G401.6 (cell line): ENCODE data around the gene MS4A15.
A peak's percentile ranks its signal among the peaks of the same experiment; 100 is the strongest.
"Not testable (repeated sequence)": the region's sequence is repeated elsewhere in the genome, so short reads cannot be mapped to it uniquely, and the experiment has no call there.

Experiments
- FAIRE-seq: peaks from 2 replicates; lab custom pipeline; 2012; peaks lifted over from hg19 to GRCh38; lab: Jason Lieb, UNC

MS4A15 gene

GRCh38 chr11:60754887-60755286 lies 1.8 kb upstream of the MS4A15 start:
- no peak for FAIRE-seq

DNA sequence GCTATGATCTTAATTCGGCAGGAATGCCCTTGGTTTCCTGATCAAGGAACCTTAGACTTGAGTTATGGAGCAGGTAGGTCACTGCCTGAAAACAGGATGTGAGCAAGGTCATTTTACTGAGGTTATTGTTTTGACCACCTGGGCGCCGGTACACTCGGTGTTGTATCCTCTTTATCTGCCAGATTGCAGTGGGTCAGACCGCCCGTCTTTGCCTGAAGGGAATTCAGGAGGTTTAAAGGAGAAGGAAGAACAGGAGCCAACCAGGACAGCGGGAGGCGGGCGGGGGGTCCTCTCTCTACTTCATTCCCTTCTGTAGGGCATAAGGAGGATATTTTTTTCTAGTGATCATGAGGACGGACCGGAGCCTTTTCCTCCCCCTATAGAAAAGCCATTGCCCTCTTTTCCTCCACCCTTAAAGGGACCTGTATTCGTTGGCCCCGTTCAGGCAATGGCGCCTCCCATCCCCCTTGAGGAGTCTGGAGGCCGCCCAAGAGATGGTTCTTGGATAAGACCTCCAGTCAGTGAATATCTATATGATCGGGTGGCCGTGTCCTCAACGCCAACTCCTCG lies 649 bp downstream of the MS4A15 start:
- FAIRE-seq = no peak

GRCh38 chr11:60758671-60759070 lies 2.0 kb downstream of the MS4A15 start:
- FAIRE-seq = not testable (repeated sequence)

DNA sequence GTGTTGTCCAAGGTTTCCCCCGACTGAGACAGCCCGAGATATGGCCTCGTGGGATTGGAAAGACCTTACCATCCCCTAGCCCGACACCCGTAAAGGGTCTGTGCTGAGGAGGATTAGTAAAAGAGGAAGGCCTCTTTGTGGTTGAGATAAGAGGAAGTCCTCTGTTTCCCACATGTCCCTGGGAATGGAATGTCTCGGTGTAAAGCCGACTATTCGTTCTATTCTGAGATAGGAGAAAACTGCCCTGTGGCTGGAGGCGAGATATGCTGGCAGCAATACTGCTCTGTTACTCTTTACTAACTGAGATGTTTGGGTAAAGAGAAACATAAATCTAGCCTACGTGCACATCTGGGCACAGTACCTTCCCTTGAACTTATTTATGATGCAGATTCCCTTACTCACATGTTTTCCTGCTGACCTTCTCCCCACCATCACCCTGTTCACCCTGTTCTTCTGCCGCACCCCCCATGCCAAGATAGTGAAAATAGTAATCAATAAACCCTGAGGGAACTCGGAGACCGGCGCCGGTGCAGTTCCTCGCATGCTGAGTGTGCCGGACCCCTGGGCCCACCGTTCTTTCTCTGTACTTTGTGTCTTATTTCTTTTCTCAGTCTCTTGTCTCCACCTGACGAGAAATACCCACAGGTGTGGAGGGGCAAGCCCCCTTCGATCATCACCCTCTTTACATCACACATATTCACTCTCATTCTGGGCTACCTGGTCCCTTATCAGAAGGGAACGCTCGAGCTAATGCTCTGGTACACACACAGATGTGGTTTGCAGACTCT lies 3.0 kb downstream of the MS4A15 start:
- FAIRE-seq = not testable (repeated sequence)

DNA sequence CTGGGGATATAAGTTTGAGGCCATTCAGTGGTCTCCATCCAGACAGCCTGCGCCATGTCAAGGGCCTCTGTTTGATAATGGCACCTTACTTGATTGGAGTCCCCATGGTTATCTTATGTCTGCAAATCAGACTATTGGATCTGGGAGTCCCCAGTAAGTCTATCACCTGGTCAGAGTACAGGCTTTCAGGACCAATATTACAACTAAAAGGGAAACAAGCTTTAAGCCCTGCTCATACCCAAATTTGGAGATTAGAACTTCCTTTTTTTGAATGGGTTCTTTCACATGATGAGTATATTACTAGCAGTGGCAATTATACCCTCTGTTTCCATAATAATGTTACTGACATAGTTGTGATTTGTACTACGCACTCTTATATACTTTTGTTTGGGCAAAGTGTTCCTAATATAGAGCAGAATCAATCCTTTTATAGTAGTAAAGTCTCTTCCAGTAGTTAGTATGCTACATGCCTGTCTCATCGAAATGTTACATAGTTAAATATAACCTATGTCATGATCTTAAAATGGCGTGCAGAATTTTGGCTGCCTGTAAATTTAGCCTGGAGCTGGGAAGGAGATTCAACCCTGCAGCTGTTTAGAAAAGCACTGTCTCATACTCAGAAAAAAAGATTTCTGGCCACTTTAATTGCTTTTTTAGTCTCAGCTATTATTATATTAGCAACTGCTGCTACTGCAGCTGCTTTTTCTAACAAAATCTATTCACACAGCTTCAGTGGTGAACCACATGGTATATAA lies 4.9 kb downstream of the MS4A15 start:
- FAIRE-seq = no peak

- FAIRE-seq = no peak
These were observed 6.4 kb downstream of the MS4A15 start for GRCh38 chr11:60762851-60763691.

DNA sequence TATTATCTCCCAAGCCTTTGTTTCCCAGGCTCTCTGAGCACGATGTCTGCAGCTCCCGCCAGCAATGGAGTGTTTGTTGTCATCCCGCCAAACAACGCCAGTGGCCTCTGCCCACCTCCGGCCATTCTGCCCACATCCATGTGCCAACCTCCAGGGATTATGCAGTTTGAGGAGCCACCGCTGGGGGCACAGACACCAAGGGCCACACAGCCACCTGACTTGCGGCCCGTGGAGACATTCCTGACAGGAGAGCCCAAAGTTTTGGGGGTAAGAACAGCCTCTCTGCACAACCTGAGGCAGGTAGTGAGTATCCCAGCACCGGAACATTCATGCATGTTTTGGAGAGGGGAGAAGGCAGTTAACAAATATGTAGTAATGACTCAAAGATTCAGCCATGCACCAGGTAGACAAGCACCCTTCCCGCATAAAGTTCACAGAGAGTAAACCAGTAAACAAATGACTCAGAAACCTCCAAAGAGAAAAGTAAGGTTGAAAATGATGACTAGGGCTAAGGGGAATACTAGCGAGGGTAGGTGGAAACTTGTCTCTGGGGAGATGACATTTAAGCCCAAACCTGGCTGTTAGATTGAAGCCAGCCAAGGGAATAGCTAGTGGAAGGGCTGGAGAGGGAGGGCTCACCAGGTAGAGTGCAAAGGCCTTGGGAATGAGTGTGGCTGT lies 7.2 kb downstream of the MS4A15 start:
- no peak for FAIRE-seq

DNA sequence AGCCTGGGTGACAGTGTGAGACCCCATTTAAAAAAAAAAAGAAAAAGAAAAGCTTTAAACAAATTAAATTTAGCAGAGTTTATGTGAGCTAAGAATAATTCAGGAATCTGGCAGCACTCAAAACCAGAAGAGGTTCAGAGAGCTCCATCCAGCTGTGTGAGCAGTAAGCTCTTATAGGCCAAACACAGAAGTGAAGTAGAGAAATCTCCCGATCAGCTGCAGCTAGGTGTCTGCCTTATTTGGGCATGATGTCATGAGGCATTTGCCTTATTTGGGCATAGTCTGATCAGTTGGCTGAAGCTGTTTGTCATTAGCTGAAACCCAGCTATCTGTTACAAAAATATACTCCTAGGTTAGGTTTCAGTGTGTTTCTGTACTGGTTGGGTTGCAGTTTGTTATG lies 8.2 kb downstream of the MS4A15 start:
- FAIRE-seq = no peak

DNA sequence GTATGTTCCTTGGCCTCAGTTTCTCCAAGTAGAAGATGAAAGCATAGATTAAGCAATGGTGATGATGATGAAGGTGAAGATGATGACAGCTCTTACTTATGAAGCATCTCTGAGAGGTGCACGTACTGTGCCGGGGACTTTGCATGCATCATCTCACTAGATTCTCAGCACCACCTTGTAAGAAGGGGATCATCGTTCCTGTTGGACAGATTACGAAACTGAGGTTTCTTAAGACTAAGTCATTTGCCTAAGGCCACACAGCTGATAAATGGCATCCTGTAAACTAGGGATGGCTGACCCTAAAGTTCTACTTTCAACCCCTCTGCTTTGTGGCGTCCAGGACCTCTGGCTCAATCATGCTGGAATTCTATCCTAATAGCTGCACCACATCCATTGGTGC lies 8.7 kb downstream of the MS4A15 start:
- no peak for FAIRE-seq

DNA sequence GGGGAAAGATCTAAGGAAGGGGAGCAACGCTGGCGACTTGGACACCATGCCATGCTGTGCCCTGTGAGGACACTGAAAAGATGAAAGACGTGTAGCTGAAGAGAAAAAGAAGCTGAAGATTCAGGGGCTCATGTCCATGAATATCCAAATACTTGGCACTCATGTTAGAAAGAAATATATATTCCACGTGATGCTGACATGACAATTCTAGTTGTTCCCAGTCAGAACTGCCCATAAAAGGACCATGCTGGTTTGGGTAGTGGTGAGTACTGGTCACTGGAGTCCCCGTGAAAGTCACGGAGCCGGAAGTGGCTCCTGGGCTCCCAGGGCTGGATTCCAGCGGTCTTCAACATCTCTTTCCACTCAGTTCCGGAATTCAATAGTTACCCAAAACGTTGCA lies 9.9 kb downstream of the MS4A15 start:
- no peak for FAIRE-seq

- FAIRE-seq = no peak
These were observed 10.7 kb downstream of the MS4A15 start for GRCh38 chr11:60767388-60767811.

DNA sequence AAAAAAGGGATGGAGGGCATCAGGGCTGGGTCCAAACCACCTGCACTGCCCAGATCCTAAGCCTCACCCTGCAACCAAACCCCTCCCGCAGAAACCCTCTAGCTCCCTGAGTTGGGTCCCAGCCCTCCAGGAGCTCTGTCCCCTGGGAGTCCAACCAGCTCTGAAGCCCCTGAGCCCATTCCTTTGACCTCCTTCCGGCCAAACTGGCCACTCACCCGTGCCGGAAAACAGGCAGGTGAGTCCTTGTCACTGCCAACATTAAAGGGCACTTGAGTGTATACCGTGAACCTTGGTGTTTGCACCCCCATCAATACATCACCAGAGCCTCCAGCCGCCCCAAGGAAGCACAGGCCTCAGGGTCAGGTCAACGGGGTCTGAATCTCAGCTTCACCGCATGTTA lies 11.5 kb downstream of the MS4A15 start:
- no peak for FAIRE-seq

GRCh38 chr11:60769273-60769672 lies 12.6 kb downstream of the MS4A15 start:
- no peak for FAIRE-seq

- no peak for FAIRE-seq
These were observed 13.1 kb downstream of the MS4A15 start for GRCh38 chr11:60769811-60770210.

DNA sequence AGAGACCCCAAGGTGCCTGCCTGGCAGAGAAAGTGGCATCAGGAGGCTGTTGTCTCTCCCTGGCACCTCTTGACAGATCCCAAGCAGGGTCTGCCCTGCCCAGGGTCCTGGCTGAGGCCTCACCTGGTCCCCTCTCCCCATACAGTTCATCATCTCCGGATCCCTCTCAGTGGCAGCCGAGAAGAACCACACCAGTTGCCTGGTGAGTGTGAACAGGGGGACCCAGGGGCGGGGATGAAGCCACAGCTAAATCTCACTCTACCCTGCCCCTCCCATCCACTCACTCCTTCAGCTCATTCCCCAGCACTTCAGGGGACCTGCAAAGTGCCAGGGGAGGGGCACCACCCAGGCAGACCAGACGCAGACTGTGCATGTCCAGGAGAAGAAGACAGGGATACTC lies 14.5 kb downstream of the MS4A15 start:
- no peak for FAIRE-seq

DNA sequence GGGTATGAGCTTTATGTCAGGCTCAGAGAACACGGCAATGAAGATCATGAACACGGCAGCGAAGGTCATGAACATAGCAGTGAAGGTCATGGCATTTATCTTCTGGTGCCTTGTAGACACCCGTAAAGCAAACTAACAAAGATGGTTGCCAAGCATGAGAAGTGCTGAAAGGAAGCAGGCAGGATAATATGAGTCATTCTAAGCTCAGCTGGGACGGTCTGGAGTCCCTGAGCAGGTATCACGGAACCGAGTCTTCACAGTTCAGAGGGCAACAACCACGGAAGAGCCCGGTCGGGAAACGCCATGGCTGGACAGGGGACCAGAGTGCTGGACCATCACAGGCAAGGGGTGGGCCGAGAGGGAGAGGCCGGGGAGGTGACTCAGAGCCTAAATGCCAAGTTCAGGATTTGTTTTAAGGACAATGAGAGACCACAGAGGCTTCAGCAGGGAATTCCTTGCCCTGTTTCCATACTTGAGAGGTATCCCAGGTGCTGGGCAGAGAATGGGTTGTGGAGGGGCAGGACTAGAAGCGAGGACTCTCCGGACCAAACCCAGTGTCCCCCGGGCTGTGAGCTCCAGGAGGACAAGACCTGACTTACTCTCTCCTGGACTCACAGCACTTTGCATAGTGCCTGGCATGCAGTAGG lies 15.3 kb downstream of the MS4A15 start:
- no peak for FAIRE-seq

DNA sequence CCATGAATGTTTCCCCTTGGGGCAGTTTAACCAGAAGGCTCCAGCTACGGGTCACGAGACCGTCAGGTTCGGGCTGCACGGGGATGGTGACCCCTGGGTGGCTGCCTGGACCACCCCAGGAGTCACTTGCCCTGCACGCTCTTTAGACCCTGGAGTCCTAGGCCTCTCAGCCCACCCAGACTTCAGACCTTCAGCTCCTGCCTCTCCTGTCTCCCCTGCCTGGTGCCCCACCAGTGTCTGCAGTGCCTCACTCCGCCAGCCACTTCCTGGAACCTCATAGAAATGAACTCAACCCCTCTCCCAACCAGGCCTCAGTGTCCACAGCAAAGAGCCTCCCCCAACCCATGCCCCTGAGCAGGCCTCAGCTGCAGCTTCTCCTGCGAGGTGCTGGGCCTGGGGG lies 16.0 kb downstream of the MS4A15 start:
- FAIRE-seq = no peak

DNA sequence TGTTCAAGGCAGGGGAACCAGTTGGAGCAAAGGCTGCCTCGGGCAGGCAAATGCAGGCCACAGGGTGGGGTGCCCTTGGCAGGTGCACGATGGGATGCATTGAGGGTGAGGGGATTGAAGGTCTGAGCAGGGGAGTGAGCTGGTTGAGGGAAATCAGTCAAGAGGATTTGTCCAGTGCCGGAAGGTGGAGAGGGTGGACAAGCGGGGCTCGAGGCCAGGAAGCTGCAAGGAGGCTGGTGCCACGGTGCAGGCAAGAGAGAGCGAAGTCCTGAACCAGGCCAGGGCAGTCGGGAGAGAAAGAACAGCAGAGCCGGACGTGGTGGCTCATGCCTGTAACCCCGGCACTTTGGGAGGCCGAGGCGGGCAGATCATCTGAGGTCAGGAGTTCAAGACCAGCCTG lies 18.1 kb downstream of the MS4A15 start:
- FAIRE-seq = no peak

- peak; percentile 91 for FAIRE-seq
These were observed 18.8 kb downstream of the MS4A15 start for GRCh38 chr11:60775420-60775961.

GRCh38 chr11:60776167-60776566 lies 19.5 kb downstream of the MS4A15 start:
- FAIRE-seq = no peak

- no peak for FAIRE-seq
These were observed 20.4 kb downstream of the MS4A15 start for GRCh38 chr11:60777106-60777505.
